ENCODE data around the gene TBC1D23. TPM values are rescaled to one million over a fixed set of nuclear protein-coding genes. Genes with fewer than 3 reads are reported as not detected.

TBC1D23 gene
- total and polyA plus RNA-seq, 10 donors: 16.1 to 61.4 (median 41.6) TPM

DNA sequence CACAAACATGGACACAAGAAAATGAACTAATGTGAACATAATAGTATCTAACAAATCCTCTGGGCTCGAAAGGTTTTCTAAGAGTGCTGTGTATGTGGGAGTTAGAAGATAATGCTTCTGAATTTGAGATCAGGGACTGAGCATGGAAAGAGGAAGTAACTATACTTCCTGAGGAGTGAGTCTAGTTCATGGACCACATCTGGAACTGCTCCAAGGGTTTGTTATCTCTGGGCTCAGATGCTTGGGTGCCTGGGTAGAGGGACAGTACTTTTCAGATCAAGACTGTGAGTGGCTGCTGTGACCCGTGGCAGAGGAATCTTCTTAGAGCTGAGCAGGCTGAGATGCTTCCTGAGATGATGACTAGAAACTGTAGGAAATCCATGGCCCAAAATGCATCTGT, 28.5 kb downstream of the TBC1D23 start:
- Histone ChIP-seq H3K4me3 (no peak overlapping the region), H3K27ac (peak overlapping the region in 1 of 8 donors; percentile 7), H3K27me3 (replicated peaks in 1 of 7) (no peaks in the 10 kb centered on the region), H3K9me3 (no peaks in the 10 kb centered on the region), H3K36me3 (peaks cover 0 to 99% (median 39%) of the 10 kb centered on the region in 6 donors), H3K4me1 (peaks cover 0 to 14% (median 0%) of the 10 kb centered on the region in 6 donors)
- no peak for DNase-seq
- TF ChIP-seq, protein P1, sequence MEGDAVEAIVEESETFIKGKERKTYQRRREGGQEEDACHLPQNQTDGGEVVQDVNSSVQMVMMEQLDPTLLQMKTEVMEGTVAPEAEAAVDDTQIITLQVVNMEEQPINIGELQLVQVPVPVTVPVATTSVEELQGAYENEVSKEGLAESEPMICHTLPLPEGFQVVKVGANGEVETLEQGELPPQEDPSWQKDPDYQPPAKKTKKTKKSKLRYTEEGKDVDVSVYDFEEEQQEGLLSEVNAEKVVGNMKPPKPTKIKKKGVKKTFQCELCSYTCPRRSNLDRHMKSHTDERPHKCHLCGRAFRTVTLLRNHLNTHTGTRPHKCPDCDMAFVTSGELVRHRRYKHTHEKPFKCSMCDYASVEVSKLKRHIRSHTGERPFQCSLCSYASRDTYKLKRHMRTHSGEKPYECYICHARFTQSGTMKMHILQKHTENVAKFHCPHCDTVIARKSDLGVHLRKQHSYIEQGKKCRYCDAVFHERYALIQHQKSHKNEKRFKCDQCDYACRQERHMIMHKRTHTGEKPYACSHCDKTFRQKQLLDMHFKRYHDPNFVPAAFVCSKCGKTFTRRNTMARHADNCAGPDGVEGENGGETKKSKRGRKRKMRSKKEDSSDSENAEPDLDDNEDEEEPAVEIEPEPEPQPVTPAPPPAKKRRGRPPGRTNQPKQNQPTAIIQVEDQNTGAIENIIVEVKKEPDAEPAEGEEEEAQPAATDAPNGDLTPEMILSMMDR (IDR thresholded peaks at IDR 0.05 in 8 of 11, conservative IDR thresholded peaks at IDR 0.05 in 3 of 11): no peak
- no peak for TF ChIP-seq POLR2A (IDR thresholded peaks at IDR 0.05)
- TF ChIP-seq POLR2AphosphoS5 (IDR thresholded peaks at IDR 0.05): no peak
- intact Hi-C loops (cut with DNase I; ENCODE audit: low total_unique reads): no loop called here
- WGBS, 5 donors: 23 to 28% (median 25%) methylated on average over 2 of the region's 2 CpGs

DNA sequence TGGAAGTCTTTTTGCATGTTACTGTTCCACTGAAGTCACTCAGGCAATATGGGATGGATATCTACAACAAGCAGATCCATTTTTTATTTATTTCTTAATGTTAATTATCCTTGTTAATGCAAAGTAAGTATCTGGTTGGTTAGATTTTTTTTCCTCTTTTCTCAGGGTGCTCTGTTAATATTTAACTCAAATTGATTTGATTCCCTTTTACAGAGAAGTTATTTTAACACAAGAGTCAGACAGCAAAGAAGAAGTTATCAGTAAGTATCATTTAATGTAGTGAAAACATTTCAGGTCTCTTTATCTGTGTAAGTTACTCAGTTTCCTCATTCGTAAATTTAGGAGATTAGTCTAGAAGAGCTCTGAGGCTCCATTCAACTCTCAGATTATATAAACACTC, 34.3 kb downstream of the TBC1D23 start:
- intact Hi-C loops (cut with DNase I; ENCODE audit: low total_unique reads): no loop called here
- 91 to 98% (median 98%) methylated on average over 1 of the region's 1 CpG for WGBS, 5 donors
- Histone ChIP-seq H3K27ac (no peak overlapping the region), H3K4me1 (no peaks in the 10 kb centered on the region), H3K27me3 (replicated peaks in 1 of 7) (no peaks in the 10 kb centered on the region), H3K9me3 (no peaks in the 10 kb centered on the region), H3K36me3 (peaks cover 0 to 100% (median 60%) of the 10 kb centered on the region in 6 donors), H3K4me3 (no peak overlapping the region)
- TF ChIP-seq POLR2A (IDR thresholded peaks at IDR 0.05) (no peak), POLR2AphosphoS5 (IDR thresholded peaks at IDR 0.05) (no peak)
- TF ChIP-seq, protein P1 (IDR thresholded peaks at IDR 0.05 in 8 of 11, conservative IDR thresholded peaks at IDR 0.05 in 3 of 11): no peak
- no peak for DNase-seq

DNA sequence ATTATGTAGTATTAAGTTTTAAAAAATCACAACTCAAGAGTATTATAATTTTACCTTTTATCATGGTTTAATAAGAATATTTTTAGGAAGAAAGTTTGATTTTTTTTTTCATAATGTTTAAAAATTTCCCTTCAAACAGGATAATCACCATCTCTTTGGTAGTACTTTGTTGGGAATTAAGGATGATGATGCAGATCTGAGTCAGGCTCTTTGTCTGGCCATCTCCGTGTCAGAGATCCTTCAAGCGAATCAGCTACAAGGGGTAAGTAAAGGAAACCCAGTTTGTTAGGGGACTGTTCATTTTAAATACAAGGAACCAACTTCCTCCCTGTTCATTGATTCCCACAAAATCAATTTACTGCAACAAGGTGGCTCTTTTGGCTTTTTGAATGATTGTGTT, 37.0 kb downstream of the TBC1D23 start:
- intact Hi-C loops (cut with DNase I; ENCODE audit: low total_unique reads): no loop called here
- no peaks in the 10 kb centered on the region for H3K27me3 ChIP-seq (replicated peaks in 1 of 7)
- H3K36me3 ChIP-seq: peaks cover 0 to 100% (median 63%) of the 10 kb centered on the region in 6 donors
- H3K27ac ChIP-seq: no peak overlapping the region
- no peaks in the 10 kb centered on the region for H3K9me3 ChIP-seq
- H3K4me1 ChIP-seq: no peaks in the 10 kb centered on the region
- TF ChIP-seq, protein P1 (IDR thresholded peaks at IDR 0.05 in 8 of 11, conservative IDR thresholded peaks at IDR 0.05 in 3 of 11): no peak
- no peak for TF ChIP-seq POLR2A (IDR thresholded peaks at IDR 0.05)
- no peak for TF ChIP-seq POLR2AphosphoS5 (IDR thresholded peaks at IDR 0.05)
- WGBS, 5 donors: 96 to 100% (median 98%) methylated on average over 2 of the region's 2 CpGs
- H3K4me3 ChIP-seq: no peak overlapping the region
- DNase-seq: no peak

DNA sequence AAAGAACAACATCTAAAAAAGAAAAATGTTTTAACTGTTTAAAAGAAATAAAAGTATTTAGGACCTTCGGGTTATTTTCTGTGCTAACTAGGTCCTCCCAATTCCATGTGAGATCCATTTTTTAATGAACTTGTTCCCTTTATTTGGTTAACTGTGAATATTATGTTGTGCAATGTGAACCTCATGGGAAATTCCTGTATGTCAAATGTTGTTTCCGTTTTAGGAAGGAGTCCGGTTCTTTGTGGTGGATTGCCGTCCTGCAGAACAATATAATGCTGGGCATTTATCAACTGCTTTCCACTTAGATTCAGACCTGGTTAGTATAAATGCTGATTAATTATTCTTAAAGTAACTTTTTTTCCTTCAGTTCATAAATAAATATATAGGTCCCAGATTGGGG, 38.2 kb downstream of the TBC1D23 start:
- Histone ChIP-seq H3K27me3 (replicated peaks in 1 of 7) (no peaks in the 10 kb centered on the region), H3K27ac (no peak overlapping the region), H3K36me3 (peaks cover 0 to 100% (median 63%) of the 10 kb centered on the region in 6 donors), H3K4me3 (no peak overlapping the region), H3K4me1 (no peaks in the 10 kb centered on the region), H3K9me3 (no peaks in the 10 kb centered on the region)
- WGBS, 5 donors: 45 to 84% (median 71%) methylated on average over 4 of the region's 4 CpGs
- DNase-seq: no peak
- no peak for TF ChIP-seq POLR2AphosphoS5 (IDR thresholded peaks at IDR 0.05)
- no peak for TF ChIP-seq POLR2A (IDR thresholded peaks at IDR 0.05)
- TF ChIP-seq, protein P1 (IDR thresholded peaks at IDR 0.05 in 8 of 11, conservative IDR thresholded peaks at IDR 0.05 in 3 of 11): no peak
- intact Hi-C loops (cut with DNase I; ENCODE audit: low total_unique reads): no loop called here
